Liver (tissue), 9 donors: ENCODE results near the gene CCDC102A. TPM values are rescaled to one million over a fixed set of nuclear protein-coding genes. Genes with fewer than 3 reads are reported as not detected.

Experiments
- DNase-seq: peaks from one replicate; pipeline ENCODE4 v3.0.0-alpha.2; 2017; ENCODE audit warnings: low spot score
- H3K27ac ChIP-seq, 2 donors: one replicate each; pipeline ENCODE4 v1.7.0; 2013; ENCODE audit warnings: inconsistent platforms in 2 of 2, low read length in 2 of 2, control low read depth in 1 of 2, low read depth in 1 of 2, mild to moderate bottlenecking in 1 of 2
- H3K27me3 ChIP-seq, 4 donors: one replicate each; pipeline versions ENCODE4 v1.6.1 to v1.7.0; 2013; ENCODE audit warnings: low read length in 3 of 4, inconsistent platforms in 1 of 4, mild to moderate bottlenecking in 1 of 4, moderate library complexity in 1 of 4; ENCODE audit not compliant: control insufficient read depth in 4 of 4, insufficient read depth in 4 of 4
- H3K36me3 ChIP-seq, 4 donors: one replicate each; pipeline versions ENCODE4 v1.6.1 to v1.7.0; 2013; ENCODE audit warnings: low read length in 3 of 4, mild to moderate bottlenecking in 3 of 4, low read depth in 1 of 4, moderate library complexity in 1 of 4; ENCODE audit not compliant: control insufficient read depth in 4 of 4, insufficient read depth in 3 of 4
- H3K4me1 ChIP-seq, 4 donors: one replicate each; pipeline versions ENCODE4 v1.6.1 to v1.7.0; 2013; ENCODE audit warnings: low read length in 3 of 4, mild to moderate bottlenecking in 3 of 4, moderate library complexity in 1 of 4; ENCODE audit not compliant: control insufficient read depth in 4 of 4, insufficient read depth in 4 of 4
- H3K4me3 ChIP-seq, 3 donors: one replicate each; pipeline versions ENCODE4 v1.6.1 to v1.7.0; 2013; ENCODE audit warnings: low read length in 3 of 3, control low read depth in 1 of 3, low read depth in 1 of 3, mild to moderate bottlenecking in 1 of 3
- H3K9ac ChIP-seq, 2 donors: one replicate each; pipeline ENCODE4 v1.7.0; 2013; ENCODE audit warnings: low read length in 2 of 2, mild to moderate bottlenecking in 2 of 2, moderate library complexity in 2 of 2, control low read depth in 1 of 2, low read depth in 1 of 2
- H3K9me3 ChIP-seq, 4 donors: one replicate each; pipeline versions ENCODE4 v1.6.1 to v1.7.0; 2013; ENCODE audit warnings: low read length in 3 of 4; ENCODE audit not compliant: control insufficient read depth in 4 of 4
- ATF3 ChIP-seq: IDR thresholded peaks from 2 replicates; pipeline ENCODE4 v1.6.1; 2016; ENCODE audit warnings: antibody characterized with exemption
- CTCF ChIP-seq: fragments of 150-350 bp; IDR thresholded peaks from 2 replicates; pipeline ENCODE4 v1.5.1; 2017; ENCODE audit warnings: improper control_type of control experiment, low read depth, low read length; ENCODE audit not compliant: missing input control
- EGR1 ChIP-seq, 2 donors: IDR thresholded peaks; 2 replicates each; pipeline ENCODE4 v1.6.1; 2016 to 2018; ENCODE audit warnings: antibody characterized with exemption in 2 of 2, low read depth in 2 of 2
- FOXA1 ChIP-seq: IDR thresholded peaks from 2 replicates; pipeline ENCODE4 v1.6.1; 2016; ENCODE audit warnings: antibody characterized with exemption
- FOXA2 ChIP-seq: IDR thresholded peaks from 2 replicates; pipeline ENCODE4 v1.6.1; 2016; ENCODE audit warnings: antibody characterized with exemption
- GABPA ChIP-seq, 2 donors: IDR thresholded peaks in 1 of 2; conservative IDR thresholded peaks in 1 of 2; 2 replicates each; pipeline ENCODE4 v1.6.1; 2016; ENCODE audit warnings: antibody characterized with exemption in 2 of 2, mild to moderate bottlenecking in 1 of 2, moderate library complexity in 1 of 2
- HNF4A ChIP-seq, 2 donors: conservative IDR thresholded peaks; 2 replicates each; pipeline ENCODE4 v1.6.1; 2016; ENCODE audit warnings: antibody characterized with exemption in 2 of 2, mild to moderate bottlenecking in 2 of 2
- HNF4G ChIP-seq: IDR thresholded peaks from 2 replicates; pipeline ENCODE4 v1.6.1; 2016; ENCODE audit warnings: antibody characterized with exemption
- JUND ChIP-seq, 2 donors: IDR thresholded peaks; 2 replicates each; pipeline ENCODE4 v1.6.1; 2016; ENCODE audit warnings: antibody characterized with exemption in 2 of 2
- MAX ChIP-seq: IDR thresholded peaks from 2 replicates; pipeline ENCODE4 v1.6.1; 2016; ENCODE audit warnings: antibody characterized with exemption
- NR2F2 ChIP-seq: IDR thresholded peaks from 2 replicates; pipeline ENCODE4 v1.6.1; 2016; ENCODE audit warnings: antibody characterized with exemption
- RAD21 ChIP-seq, 2 donors: IDR thresholded peaks; 2 replicates each; pipeline ENCODE4 v1.6.1; 2016; ENCODE audit warnings: antibody characterized with exemption in 2 of 2, mild to moderate bottlenecking in 2 of 2
- REST ChIP-seq: IDR thresholded peaks from 2 replicates; pipeline ENCODE4 v1.6.1; 2016; ENCODE audit warnings: antibody characterized with exemption, mild to moderate bottlenecking
- RXRA ChIP-seq, 2 donors: IDR thresholded peaks; 2 replicates each; pipeline ENCODE4 v1.6.1; 2017 to 2018; ENCODE audit warnings: antibody characterized with exemption in 2 of 2, mild to moderate bottlenecking in 1 of 2
- SP1 ChIP-seq: IDR thresholded peaks from 2 replicates; pipeline ENCODE4 v1.6.1; 2018; ENCODE audit warnings: antibody characterized with exemption, mild to moderate bottlenecking
- TAF1 ChIP-seq: conservative IDR thresholded peaks from 2 replicates; pipeline ENCODE4 v1.6.1; 2016; ENCODE audit warnings: antibody characterized with exemption, mild to moderate bottlenecking
- YY1 ChIP-seq: IDR thresholded peaks from 2 replicates; pipeline ENCODE4 v1.6.1; 2016; ENCODE audit warnings: antibody characterized with exemption, mild to moderate bottlenecking
- ZBTB33 ChIP-seq: IDR thresholded peaks from 2 replicates; pipeline ENCODE4 v1.6.1; 2016; ENCODE audit warnings: antibody characterized with exemption
- WGBS: extraction: QIAGEN DNeasy Blood & Tissue Kit; methylation state at CpG from one replicate; pipeline ENCODE4 v1.1.7; 2013; 5-methylcytosine and 5-hydroxymethylcytosine counted together
- polyA plus RNA-seq, 2 donors: library from polyadenylated mRNA; stranded (reverse) in 1 of 2; unstranded in 1 of 2; fragments of 200-250 nt in 1 of 2; fragments of >200 nt in 1 of 2; fragmentation: Nextera tagmentation in 1 of 2; extraction: Ambion mirVana in 1 of 2; gene quantifications; one replicate each; pipeline versions ENCODE4 v1.2.1 to v1.2.3, GENCODE V29; 2013 to 2015
- total RNA-seq, 2 donors: library from RNA; depleted of rRNA; stranded (reverse); fragments of >200 nt; gene quantifications; one replicate each; pipeline ENCODE4 v1.2.3, GENCODE V29; 2014
- donor health status: healthy.
- donor health status: healthy.
- donor health status: healthy.
- donor health status: healthy.
- donor health status: healthy.

The CCDC102A gene
- total and polyA plus RNA-seq, 4 donors = 0.36 to 2.6 (median 1.7) TPM

- no peak for TF ChIP-seq CTCF
- no peak for TF ChIP-seq SP1
- no peak for TF ChIP-seq YY1
- TF ChIP-seq JUND (IDR thresholded peaks at IDR 0.05) = no peak
- no peak for TF ChIP-seq TAF1
- no peak for TF ChIP-seq NR2F2
- TF ChIP-seq MAX = no peak
- no peak for TF ChIP-seq FOXA1
- TF ChIP-seq GABPA (IDR thresholded peaks at IDR 0.05 in 1 of 2, conservative IDR thresholded peaks at IDR 0.05 in 1 of 2) = no peak
- no peak for TF ChIP-seq REST
- no peak for TF ChIP-seq RAD21 (IDR thresholded peaks at IDR 0.05)
- TF ChIP-seq FOXA2 = no peak
- TF ChIP-seq HNF4A (conservative IDR thresholded peaks at IDR 0.05) = no peak
- no peak for TF ChIP-seq ATF3
- TF ChIP-seq HNF4G = no peak
- no peak for TF ChIP-seq ZBTB33
- TF ChIP-seq RXRA (IDR thresholded peaks at IDR 0.05) = no peak
- TF ChIP-seq EGR1 (IDR thresholded peaks at IDR 0.05; ENCODE audit: low read depth in 2 of 2) = no peak
- WGBS = 70% methylated on average over 5 of the region's 5 CpGs
- no peak for DNase-seq
- no peaks in the 10 kb centered on the region for H3K36me3 ChIP-seq
- no peak overlapping the region for H3K9ac ChIP-seq
- no peaks in the 10 kb centered on the region for H3K9me3 ChIP-seq
- peaks cover 5 to 11% (median 7%) of the 10 kb centered on the region in 4 donors for H3K4me1 ChIP-seq
- no peaks in the 10 kb centered on the region for H3K27me3 ChIP-seq
- no peak overlapping the region for H3K4me3 ChIP-seq
- H3K27ac ChIP-seq = no peak overlapping the region
These were observed 31.9 kb downstream of the CCDC102A start for GRCh38 chr16:57504491-57504890.
